GM21825 (cell line): Measurements from ENCODE around the gene AQP2.

Experiments
- ATAC-seq: cut with Tn5 transposase; IDR thresholded peaks from one replicate; pipeline ENCODE4 v1.9.1; 2021; ENCODE audit warnings: mild to moderate bottlenecking, moderate library complexity; ENCODE audit not compliant: unreplicated experiment

Gene AQP2

DNA sequence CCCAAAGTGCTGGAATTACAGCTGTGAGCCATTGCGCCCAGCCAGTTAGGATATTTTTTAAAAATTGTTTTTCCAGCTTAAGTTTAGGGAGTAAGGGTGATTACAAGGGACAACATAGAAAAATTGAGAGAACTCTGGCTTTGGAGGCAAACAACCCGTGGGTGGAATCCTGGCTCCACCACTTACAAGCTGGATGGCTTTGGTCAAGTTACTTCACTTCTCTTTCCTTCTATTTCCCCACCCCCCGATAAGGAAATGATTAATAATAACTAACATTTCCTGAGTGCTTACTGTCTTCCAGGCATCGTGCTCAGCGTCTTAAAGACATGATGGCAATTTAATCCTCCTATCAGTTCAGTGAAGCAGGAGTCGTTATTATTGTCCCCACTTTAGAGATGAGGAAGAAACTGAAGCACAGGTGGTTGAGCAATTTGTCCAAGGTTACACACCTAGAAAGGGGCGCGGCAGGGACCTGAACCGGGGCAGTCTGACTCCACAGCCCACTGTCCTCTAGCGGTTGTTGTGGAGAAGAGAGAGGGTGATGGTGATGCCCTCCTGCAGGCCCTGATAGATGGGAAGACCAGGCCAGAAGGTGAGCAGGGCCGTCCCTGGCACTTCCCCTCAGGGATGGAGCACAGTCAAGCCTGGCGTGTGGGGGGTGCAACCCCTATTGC lies 30.2 kb upstream of the AQP2 start:
- no peak for ATAC-seq

GRCh38 chr12:49920915-49921286 lies 29.6 kb upstream of the AQP2 start:
- ATAC-seq = no peak

DNA sequence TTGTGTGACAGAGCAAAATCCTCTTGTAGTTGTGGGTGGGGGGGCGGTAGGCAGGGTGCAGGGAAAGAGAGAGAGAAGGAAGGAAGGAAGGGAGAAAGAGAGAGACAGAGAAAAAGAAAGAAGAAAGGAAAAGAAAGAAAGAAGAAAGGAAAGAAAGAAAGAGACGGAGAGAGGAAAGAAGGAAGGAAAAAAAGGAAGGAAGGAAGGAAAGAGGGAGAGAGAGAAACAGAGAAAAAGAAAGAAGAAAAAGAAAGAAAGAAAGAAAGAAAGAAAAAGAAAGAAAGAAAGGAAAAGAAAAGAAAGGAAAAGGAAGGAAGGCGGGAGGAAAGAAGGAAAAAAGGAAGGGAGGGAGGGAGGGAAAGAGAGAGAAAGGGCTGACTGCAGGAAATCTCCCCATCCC lies 29.2 kb upstream of the AQP2 start:
- no peak for ATAC-seq

DNA sequence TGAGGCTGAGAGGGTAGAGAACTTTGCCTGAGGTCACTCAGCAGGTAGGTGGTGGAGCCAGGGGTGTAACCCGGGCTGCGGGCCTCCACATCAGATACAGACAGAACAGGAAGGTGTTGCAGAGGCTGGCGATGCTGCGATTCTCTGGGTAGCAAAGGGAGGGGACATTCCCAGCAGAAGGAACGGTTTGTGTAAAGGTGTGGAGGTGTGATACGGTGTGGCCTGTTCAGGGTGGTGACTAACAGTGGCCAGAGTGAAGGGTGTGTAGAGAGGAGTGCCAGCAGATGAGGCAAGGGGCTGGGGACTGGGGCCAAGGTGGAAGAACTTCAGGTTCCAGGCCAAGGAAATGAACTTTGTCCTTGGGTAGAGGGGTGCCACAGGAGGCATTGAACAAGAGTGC lies 28.6 kb upstream of the AQP2 start:
- ATAC-seq = no peak

DNA sequence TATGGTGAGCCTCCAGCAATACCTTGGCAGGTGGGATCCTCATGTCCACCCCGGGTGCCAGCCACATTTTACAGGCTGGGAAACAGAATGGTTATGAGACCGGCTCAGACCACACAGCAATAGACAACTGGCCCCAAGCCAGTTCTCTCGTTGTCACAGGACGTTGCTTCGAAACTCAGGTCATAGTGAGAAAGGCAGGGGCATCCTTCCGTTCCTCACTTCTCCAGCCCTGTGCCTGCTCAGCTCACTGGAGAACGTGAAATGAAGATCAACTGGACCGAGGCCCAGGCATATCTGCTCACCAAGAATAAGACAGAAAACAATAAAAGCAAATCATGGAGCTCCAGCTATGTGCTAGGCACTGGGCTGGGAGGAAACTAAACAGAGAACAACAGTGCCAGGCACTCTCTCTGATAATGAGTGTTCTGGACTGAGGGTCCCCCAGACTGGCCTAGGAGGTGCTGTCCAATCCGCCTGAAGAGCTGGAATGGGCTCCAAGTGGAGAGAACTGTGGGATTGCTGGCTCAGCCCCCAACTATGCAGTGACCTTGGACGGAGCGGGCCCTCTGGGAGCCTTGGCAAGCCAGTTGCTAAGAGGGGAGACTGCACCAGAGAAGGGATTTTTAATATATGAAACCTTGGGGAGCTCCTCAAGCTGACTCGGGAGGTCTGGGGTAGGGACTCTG lies 28.0 kb upstream of the AQP2 start:
- ATAC-seq = no peak

- no peak for ATAC-seq
Observed at GRCh38 chr12:49923035-49923644, 27.4 kb upstream of the AQP2 start.

- no peak for ATAC-seq
Observed at GRCh38 chr12:49923880-49924556, 26.5 kb upstream of the AQP2 start.

- ATAC-seq = no peak
Observed at GRCh38 chr12:49924628-49925246, 25.8 kb upstream of the AQP2 start.

DNA sequence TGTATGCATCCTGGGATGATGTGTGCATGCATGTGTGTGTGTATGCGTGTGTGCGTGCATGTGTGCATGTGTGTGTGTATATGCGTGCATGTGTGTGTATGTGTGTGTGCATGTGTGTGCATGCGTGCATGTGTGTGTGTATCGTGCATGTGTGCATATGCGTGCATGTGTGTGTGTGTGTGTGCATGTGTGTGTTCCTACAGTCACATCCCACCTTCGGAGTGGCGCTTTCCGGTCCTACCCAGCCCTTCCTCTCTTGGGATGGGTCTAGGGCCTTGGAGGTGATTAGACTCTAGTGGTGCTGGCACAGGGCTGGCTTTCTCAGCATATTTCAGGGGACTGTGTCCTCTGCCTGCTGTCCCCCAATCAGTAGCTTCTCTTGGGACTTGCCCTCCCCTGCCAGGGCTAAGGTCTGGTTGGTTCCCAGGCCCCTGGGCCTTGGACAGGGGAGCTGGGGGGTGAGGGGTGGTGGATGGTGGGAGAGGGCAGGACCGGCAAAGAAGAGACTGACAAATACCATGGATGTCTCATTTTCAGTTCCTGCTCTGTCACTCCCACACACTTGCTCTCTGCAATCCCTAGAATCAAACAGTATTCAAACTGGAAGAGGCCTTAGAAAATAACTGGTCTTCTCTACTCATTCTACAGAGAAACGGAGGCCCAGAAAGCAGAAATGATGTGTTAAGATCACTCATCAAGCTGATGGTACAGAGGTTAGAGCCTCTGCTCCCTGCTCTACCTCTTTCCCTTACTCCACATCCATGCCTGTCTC lies 24.9 kb upstream of the AQP2 start:
- ATAC-seq = no peak

DNA sequence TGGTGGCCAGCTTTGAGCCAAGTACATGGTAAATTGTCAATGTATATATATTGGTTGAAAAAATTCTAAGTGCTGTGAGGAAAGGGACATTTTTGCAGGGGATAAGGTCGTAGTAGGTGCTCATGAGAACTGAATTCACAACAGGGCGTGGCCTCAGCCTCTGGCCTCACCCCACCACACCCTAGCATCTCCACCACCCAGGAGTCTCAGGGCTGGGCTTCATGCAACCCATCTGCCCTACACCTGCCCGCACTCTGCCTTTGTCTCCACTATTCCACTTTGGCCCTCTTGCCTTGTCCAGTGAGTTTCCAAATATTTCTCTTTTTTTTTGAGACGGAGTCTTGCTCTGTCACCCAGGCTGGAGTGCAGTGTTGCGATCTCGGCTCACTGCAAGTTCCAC lies 22.1 kb upstream of the AQP2 start:
- no peak for ATAC-seq

GRCh38 chr12:49929581-49929980 lies 21.0 kb upstream of the AQP2 start:
- no peak for ATAC-seq

GRCh38 chr12:49930515-49931288 lies 19.8 kb upstream of the AQP2 start:
- no peak for ATAC-seq

DNA sequence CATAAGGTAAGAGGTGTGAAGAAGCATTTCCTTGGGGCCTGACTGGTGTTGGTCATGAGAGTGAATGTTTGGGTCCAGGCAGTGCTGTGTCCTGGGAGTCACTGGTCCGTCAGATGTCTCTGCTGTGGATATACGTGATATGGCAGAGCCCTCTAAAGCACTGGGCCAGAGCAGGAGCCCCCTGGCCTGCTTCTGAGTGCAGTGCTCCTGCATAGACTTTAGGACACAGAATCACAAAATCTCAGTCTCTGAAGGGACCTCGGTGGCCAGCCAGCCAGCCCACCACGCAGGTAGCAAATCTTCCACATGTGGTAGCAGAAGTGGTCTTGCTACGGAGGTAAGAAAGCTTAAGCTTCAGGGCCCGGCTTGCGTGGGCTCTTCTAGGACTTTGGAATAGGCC lies 18.5 kb upstream of the AQP2 start:
- ATAC-seq = no peak

DNA sequence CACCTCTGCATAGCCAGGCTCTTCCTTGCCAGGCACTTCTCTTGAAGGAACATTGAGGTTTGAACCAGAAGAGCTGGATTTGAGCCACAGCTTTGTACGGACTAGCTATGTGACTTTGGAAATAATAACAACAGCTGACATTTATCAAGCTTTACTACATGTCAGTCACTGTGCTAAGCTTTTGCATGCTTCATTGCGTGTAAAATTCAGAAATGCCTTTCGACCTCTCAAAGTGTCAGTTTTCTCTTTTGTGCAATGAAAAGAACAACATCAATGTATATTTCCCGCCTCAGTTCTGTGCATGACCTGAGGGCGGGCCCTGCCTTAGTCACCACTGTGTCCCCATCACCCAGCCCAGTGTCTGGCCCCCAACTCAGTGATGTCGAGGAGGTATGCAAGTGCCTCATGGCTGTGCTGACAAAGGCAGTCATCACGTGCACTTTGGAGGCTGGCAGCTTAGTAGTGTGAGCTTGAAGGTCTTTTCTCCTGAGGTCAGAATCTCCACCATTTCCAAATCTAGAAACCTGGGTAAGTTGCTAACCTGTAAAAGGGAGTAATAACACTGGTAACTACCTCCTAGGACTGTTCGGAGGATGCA lies 17.9 kb upstream of the AQP2 start:
- ATAC-seq = no peak

DNA sequence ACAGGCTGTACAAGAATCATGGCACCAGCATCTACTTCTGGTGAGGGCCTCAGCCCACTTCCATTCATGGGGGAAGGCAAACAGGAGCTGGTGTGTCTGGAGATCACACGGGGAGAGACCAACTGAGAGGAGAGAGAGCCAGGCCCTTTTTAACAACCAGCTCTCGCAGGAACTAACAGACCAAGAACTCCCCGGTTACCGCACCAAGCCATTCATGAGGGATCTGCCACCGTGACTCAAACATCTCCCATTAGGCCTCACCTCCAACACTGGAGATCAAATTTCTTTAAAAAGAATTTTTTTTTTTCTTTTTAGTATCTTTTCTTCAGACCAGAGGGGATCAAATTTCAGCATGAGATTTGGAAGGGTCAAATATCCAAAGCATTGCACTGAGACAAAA lies 16.7 kb upstream of the AQP2 start:
- ATAC-seq = no peak

DNA sequence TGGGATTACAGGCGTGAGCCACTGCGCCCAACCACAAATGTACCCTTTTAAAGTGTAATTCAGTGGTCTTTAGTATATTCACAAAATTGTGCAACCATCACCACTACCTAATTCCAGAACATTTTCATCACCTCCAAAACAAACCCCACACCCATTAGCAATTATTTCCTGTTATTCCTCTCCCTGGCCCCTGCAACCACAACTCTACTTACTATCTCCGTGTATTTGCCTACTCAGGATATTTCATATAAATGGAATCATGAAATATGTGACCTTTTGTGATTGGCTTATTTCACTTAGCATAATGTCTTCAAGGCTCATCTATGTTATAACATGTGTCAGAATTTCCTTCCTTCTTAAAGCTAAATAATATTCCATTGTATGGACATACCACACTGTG lies 16.0 kb upstream of the AQP2 start:
- ATAC-seq = no peak

GRCh38 chr12:49936925-49937324 lies 13.6 kb upstream of the AQP2 start:
- ATAC-seq = no peak

GRCh38 chr12:49937639-49938300 lies 12.8 kb upstream of the AQP2 start:
- ATAC-seq = no peak

GRCh38 chr12:49939307-49939706 lies 11.2 kb upstream of the AQP2 start:
- ATAC-seq = no peak
